ENCODE data around the gene PDE6A.

- TF ChIP-seq CTCF (IDR thresholded peaks at IDR 0.05; ENCODE audit: low read depth, low read length), result no peak
- no peak for TF ChIP-seq EZH2phosphoT487 (IDR thresholded peaks at IDR 0.05; ENCODE audit: low read depth)
Observed at GRCh38 chr5:149935431-149935901, 9.1 kb downstream of the PDE6A start.
